ENCODE measurements around the gene EIF1AD.

The EIF1AD gene

GRCh38 chr11:65981101-65981740 lies 20.7 kb downstream of the EIF1AD start:
- H3K27me3 ChIP-seq (replicated peaks), result no peaks in the 10 kb centered on the region
- H3K36me3 ChIP-seq (replicated peaks), result peaks cover 25% of the 10 kb centered on the region
- no peak for TF ChIP-seq CTCF (IDR thresholded peaks at IDR 0.05; ENCODE audit: low read depth, low read length, missing control alignments)
- H3K27ac ChIP-seq, result no peak overlapping the region
- in situ Hi-C loops (cut with HindIII; ENCODE audit: low pct_ligation_motif_present, low sequenced_read_pairs), result no loop called here
- DNase-seq, result no peak
- H3K4me3 ChIP-seq (ENCODE audit: low read depth, low read length), result no peak overlapping the region

GRCh38 chr11:65979261-65979759 lies 22.6 kb downstream of the EIF1AD start:
- no peak for TF ChIP-seq CTCF (IDR thresholded peaks at IDR 0.05; ENCODE audit: low read depth, low read length, missing control alignments)
- H3K36me3 ChIP-seq (replicated peaks), result peaks cover 30% of the 10 kb centered on the region
- in situ Hi-C loops (cut with HindIII; ENCODE audit: low pct_ligation_motif_present, low sequenced_read_pairs), result no loop called here

GRCh38 chr11:65978391-65979238 lies 23.3 kb downstream of the EIF1AD start:
- in situ Hi-C loops (cut with HindIII; ENCODE audit: low pct_ligation_motif_present, low sequenced_read_pairs), result no loop called here
- Histone ChIP-seq H3K27ac (no peak overlapping the region), H3K4me3 (ENCODE audit: low read depth, low read length) (no peak overlapping the region), H3K36me3 (replicated peaks) (peaks cover 30% of the 10 kb centered on the region), H3K27me3 (replicated peaks) (no peaks in the 10 kb centered on the region)
- no peak for DNase-seq
- no peak for TF ChIP-seq CTCF (IDR thresholded peaks at IDR 0.05; ENCODE audit: low read depth, low read length, missing control alignments)

More at GRCh38 chr11:65979261-65979759, 22.6 kb downstream of the EIF1AD start:
- Histone ChIP-seq H3K27ac (no peak overlapping the region), H3K27me3 (replicated peaks) (no peaks in the 10 kb centered on the region), H3K4me3 (ENCODE audit: low read depth, low read length) (no peak overlapping the region)
- DNase-seq, result no peak

DNA sequence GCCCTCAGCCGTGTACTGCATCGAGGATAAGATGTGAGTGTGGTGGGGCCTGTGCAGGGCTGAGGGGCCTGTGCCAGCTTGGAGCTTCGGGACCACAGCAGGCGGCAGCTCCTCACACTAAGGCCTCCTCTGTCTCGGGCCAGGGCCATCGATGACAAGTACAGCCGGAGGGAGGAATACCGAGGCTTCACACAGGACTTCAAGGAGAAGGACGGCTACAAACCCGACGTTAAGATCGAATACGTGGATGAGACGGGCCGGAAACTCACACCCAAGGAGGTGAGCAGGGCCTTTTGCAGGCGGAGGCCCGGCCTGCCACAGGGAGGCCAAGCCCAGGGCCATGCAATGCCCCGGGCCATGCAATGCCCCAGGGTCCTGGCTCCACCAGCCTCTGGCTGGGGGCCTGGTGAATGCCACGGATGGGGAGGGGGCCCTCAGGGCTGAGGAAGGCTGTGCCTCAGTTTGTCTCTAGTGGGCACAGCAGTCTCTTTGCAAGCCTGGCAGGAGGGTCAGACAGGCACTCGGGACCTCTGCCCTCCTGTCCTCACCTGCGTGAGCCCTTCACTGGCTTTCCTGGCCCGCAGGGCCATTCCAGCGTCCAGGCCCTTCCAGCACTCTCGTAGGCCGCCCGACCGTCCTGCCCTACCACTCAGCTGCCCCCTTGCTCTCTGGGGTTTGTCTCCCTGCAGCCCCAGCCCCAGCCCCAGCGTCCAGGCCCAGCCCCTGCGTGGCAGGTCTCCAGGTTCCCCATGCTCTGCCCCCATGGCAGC lies 24.2 kb downstream of the EIF1AD start:
- no peak overlapping the region for H3K27ac ChIP-seq
- in situ Hi-C loops (cut with HindIII; ENCODE audit: low pct_ligation_motif_present, low sequenced_read_pairs), result no loop called here
- DNase-seq, result no peak
- peaks cover 35% of the 10 kb centered on the region for H3K36me3 ChIP-seq (replicated peaks)
- H3K4me3 ChIP-seq (ENCODE audit: low read depth, low read length), result no peak overlapping the region
- no peaks in the 10 kb centered on the region for H3K27me3 ChIP-seq (replicated peaks)
- TF ChIP-seq CTCF (IDR thresholded peaks at IDR 0.05; ENCODE audit: low read depth, low read length, missing control alignments), result no peak

GRCh38 chr11:65976216-65977176 lies 25.5 kb downstream of the EIF1AD start:
- TF ChIP-seq CTCF (IDR thresholded peaks at IDR 0.05; ENCODE audit: low read depth, low read length, missing control alignments), result no peak
- no peak for DNase-seq
- H3K27ac ChIP-seq, result no peak overlapping the region
- in situ Hi-C loops (cut with HindIII; ENCODE audit: low pct_ligation_motif_present, low sequenced_read_pairs), result no loop called here
- H3K27me3 ChIP-seq (replicated peaks), result no peaks in the 10 kb centered on the region
- H3K4me3 ChIP-seq (ENCODE audit: low read depth, low read length), result no peak overlapping the region
- peaks cover 38% of the 10 kb centered on the region for H3K36me3 ChIP-seq (replicated peaks)

All from brain microvascular endothelial cell (primary cell).